Gastroesophageal sphincter (tissue), 4 donors: ENCODE data around the gene SPACDR. TPM values are rescaled to one million over a fixed set of nuclear protein-coding genes. Genes with fewer than 3 reads are reported as not detected.
A peak's percentile ranks its signal among the peaks of the same experiment; 100 is the strongest.

ENCODE experiments used
- ATAC-seq: fragments of 150-250 bp; one replicate; pipeline ENCODE4 v1.9.1; 2016; ENCODE audit warnings: mild to moderate bottlenecking, moderate library complexity
- H3K27ac ChIP-seq, 4 donors: fragments of 200-600 bp; sonication (generic) in 3 of 4; 1 replicate in 3 of 4; 2 replicates in 1 of 4; pipeline ENCODE4 v1.5.1; 2016 to 2019
- H3K27me3 ChIP-seq: fragments of 200-600 bp; sonication (generic); one replicate; pipeline ENCODE4 v1.5.1; 2019
- H3K36me3 ChIP-seq, 2 donors: fragments of 200-600 bp; sonication (generic); one replicate each; pipeline ENCODE4 v1.5.1; 2019; ENCODE audit warnings: control low read depth in 1 of 2
- H3K4me1 ChIP-seq, 3 donors: fragments of 200-600 bp; sonication (generic); 1 replicate in 2 of 3; 2 replicates in 1 of 3; pipeline ENCODE4 v1.5.1; 2016 to 2019; ENCODE audit warnings: control low read depth in 2 of 3
- H3K4me3 ChIP-seq, 2 donors: fragments of 200-600 bp; sonication (generic); one replicate each; pipeline ENCODE4 v1.5.1; 2019; ENCODE audit warnings: mild to moderate bottlenecking in 1 of 2, moderate library complexity in 1 of 2
- H3K9me3 ChIP-seq, 3 donors: fragments of 200-600 bp; sonication (generic); one replicate each; pipeline ENCODE4 v1.5.1; 2017 to 2019; ENCODE audit warnings: control low read depth in 2 of 3
- CTCF ChIP-seq, 4 experiments: fragments of 200-600 bp in 2 of 4; fragments of 450-650 bp in 2 of 4; sonication (generic) in 1 of 4; IDR thresholded peaks; one replicate each; pipeline ENCODE4 v1.5.1; 2017 to 2019; ENCODE audit warnings: antibody characterized with exemption in 4 of 4, mild to moderate bottlenecking in 2 of 4, moderate library complexity in 2 of 4
- EP300 ChIP-seq: sonication (generic); formaldehyde crosslinking; IDR thresholded peaks from one replicate; pipeline ENCODE4 v1.6.1; 2017; ENCODE audit warnings: antibody characterized with exemption, mild to moderate bottlenecking
- POLR2A ChIP-seq, 2 donors: fragments of 450-650 bp; IDR thresholded peaks; one replicate each; pipeline ENCODE4 v1.6.1; 2017; ENCODE audit warnings: antibody characterized with exemption in 2 of 2, mild to moderate bottlenecking in 2 of 2, moderate library complexity in 1 of 2
- POLR2AphosphoS5 ChIP-seq: sonication (generic); formaldehyde crosslinking; IDR thresholded peaks from one replicate; pipeline ENCODE4 v1.6.1; 2017; ENCODE audit warnings: antibody characterized with exemption
- WGBS, 2 donors: methylation state at CpG; one replicate each; pipeline ENCODE4 v1.1.5; 2018; ENCODE audit warnings: low coverage in 1 of 2; 5-methylcytosine and 5-hydroxymethylcytosine counted together
- total RNA-seq, 4 donors: library from RNA; depleted of rRNA; stranded (reverse); fragments of >200 nt; gene quantifications; one replicate each; pipeline ENCODE4 v1.1.0, GENCODE V29; 2016

Gene SPACDR
- total RNA-seq, 4 donors from 2014 or later, result 0.67 TPM; not detected in 3

- Histone ChIP-seq H3K4me1 (peaks cover 0 to 66% (median 34%) of the 10 kb centered on the region in 3 donors), H3K4me3 (no peak overlapping the region), H3K36me3 (peaks cover 0 to 39% of the 10 kb centered on the region in 2 donors), H3K9me3 (no peaks in the 10 kb centered on the region), H3K27ac (peak overlapping the region in 2 of 4 donors; percentile 17 to 21), H3K27me3 (no peaks in the 10 kb centered on the region)
- 57 to 70% methylated on average over 5 to 6 of the region's 10 CpGs for WGBS, 2 donors
- no peak for ATAC-seq
- TF ChIP-seq CTCF (IDR thresholded peaks at IDR 0.05) (no peak), EP300 (no peak), POLR2AphosphoS5 (no peak), POLR2A (IDR thresholded peaks at IDR 0.05) (no peak)
Measured at GRCh38 chr7:100433592-100434296, 30.3 kb downstream of the SPACDR start.

DNA sequence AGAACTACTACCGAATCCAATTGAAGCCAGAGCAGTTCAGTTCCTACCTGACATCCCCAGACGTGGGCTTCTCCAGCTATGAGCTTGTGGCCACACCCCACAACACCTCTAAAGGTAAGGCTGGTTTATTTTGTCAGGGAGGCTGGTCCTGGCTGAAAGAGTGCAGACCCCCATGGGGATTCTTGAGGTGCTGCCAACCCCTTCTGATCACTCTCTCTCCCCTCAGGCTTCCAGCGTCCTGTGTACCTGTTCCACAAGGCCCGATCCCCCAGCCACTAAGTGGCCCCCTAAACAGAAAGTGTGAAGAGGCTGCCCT lies 30.8 kb downstream of the SPACDR start:
- no peak overlapping the region for H3K4me3 ChIP-seq
- 80 to 93% methylated on average over 1 to 2 of the region's 4 CpGs for whole genome bisulfite sequencing, 2 donors
- ATAC-seq, result no peak
- H3K9me3 ChIP-seq, result no peaks in the 10 kb centered on the region
- H3K36me3 ChIP-seq, result peaks cover 0 to 39% of the 10 kb centered on the region in 2 donors
- H3K27me3 ChIP-seq, result no peaks in the 10 kb centered on the region
- TF ChIP-seq POLR2A (IDR thresholded peaks at IDR 0.05), result no peak
- no peak for TF ChIP-seq EP300
- TF ChIP-seq CTCF (IDR thresholded peaks at IDR 0.05), result no peak
- TF ChIP-seq POLR2AphosphoS5, result no peak
- H3K4me1 ChIP-seq, result peaks cover 0 to 66% (median 34%) of the 10 kb centered on the region in 3 donors
- H3K27ac ChIP-seq, result peak overlapping the region in 2 of 4 donors; percentile 17 to 21

DNA sequence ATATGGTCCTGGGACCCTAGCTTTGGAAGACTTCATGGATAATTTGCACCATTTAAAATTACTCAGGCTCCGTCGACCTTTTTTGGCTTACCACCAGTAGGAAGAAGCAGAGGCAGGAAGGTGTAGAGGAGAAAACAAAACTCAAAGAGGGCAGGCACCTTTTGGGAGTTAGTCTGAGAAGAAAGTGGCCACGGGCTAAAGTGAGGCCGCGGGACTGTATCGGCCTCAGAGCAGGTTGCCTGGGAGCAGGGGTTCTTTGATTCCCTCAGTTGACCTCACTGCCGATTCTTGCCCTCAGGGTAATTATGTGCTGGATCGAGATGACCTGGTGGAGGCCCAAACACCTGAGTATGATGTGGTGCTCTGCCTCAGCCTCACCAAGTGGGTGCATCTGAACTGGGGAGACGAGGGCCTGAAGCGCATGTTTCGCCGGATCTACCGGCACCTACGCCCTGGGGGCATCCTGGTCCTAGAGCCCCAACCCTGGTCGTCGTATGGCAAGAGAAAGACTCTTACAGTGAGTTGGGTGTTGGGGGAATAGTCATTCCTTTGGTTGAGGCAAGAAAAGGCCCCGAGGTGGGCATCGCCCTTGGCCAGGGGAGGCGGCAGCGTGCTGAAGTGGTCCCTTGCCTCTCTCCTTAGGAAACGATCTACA lies 31.3 kb downstream of the SPACDR start:
- H3K36me3 ChIP-seq, result peaks cover 0 to 39% of the 10 kb centered on the region in 2 donors
- H3K27ac ChIP-seq, result peak overlapping the region in 2 of 4 donors; percentile 21 to 98
- WGBS, 2 donors, result 78 to 100% methylated on average over 1 to 7 of the region's 21 CpGs
- peaks cover 0 to 70% (median 34%) of the 10 kb centered on the region in 3 donors for H3K4me1 ChIP-seq
- no peak for ATAC-seq
- no peak for TF ChIP-seq EP300
- no peak for TF ChIP-seq POLR2AphosphoS5
- TF ChIP-seq CTCF (IDR thresholded peaks at IDR 0.05), result no peak
- no peak for TF ChIP-seq POLR2A (IDR thresholded peaks at IDR 0.05)
- no peak overlapping the region for H3K4me3 ChIP-seq
- H3K9me3 ChIP-seq, result no peaks in the 10 kb centered on the region
- H3K27me3 ChIP-seq, result no peaks in the 10 kb centered on the region

DNA sequence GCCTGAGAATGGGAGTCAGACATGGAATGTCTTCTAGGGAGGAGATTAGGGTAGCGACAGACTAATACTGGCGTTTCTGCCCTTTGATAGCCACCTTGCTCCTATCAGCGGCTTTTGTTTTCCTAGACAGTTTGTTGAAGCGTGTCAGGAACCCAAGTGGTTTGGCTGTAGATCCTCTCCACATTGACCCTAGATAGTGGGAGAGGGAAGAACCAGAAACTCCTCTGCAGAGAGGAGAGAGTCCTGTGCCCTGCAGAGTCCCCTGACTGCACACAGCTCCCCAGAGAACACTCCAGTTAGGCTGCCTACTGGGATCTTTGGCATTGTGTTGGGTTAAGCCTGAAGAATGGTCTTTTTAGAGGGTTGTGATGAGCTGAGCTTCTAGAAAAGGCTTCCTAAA lies 32.0 kb downstream of the SPACDR start:
- Histone ChIP-seq H3K9me3 (no peaks in the 10 kb centered on the region), H3K36me3 (peaks cover 0 to 39% of the 10 kb centered on the region in 2 donors), H3K4me1 (peaks cover 0 to 72% (median 34%) of the 10 kb centered on the region in 3 donors), H3K4me3 (no peak overlapping the region), H3K27me3 (no peaks in the 10 kb centered on the region), H3K27ac (peak overlapping the region in 1 of 4 donors; percentile 98)
- TF ChIP-seq POLR2AphosphoS5, result no peak
- no peak for ATAC-seq
- WGBS, 2 donors, result 70 to 94% methylated on average over 2 of the region's 4 CpGs

- TF ChIP-seq POLR2A (IDR thresholded peaks at IDR 0.05) (no peak), EP300 (no peak), POLR2AphosphoS5 (no peak), CTCF (IDR thresholded peaks at IDR 0.05) (no peak)
- no peak for ATAC-seq
- Histone ChIP-seq H3K4me1 (peaks cover 0 to 66% (median 34%) of the 10 kb centered on the region in 3 donors), H3K27me3 (no peaks in the 10 kb centered on the region), H3K4me3 (peak overlapping the region in 1 of 2 donors; percentile 95), H3K36me3 (peaks cover 0 to 39% of the 10 kb centered on the region in 2 donors), H3K9me3 (no peaks in the 10 kb centered on the region), H3K27ac (peak overlapping the region in 3 of 4 donors; percentile 98 to 99 (median 99))
- WGBS, 2 donors, result 100% methylated on average over 3 of the region's 23 CpGs; no CpG with 5 or more reads in 1 of the 2 donors
Measured at GRCh38 chr7:100431286-100431735, 32.7 kb downstream of the SPACDR start.
